Pons (tissue), 1 donor: ENCODE measurements around the gene MIOX.

Experiments
- DNase-seq: peaks from one replicate; pipeline ENCODE4 v3.0.0-alpha.2; 2016; ENCODE audit warnings: low spot score

The MIOX gene

DNA sequence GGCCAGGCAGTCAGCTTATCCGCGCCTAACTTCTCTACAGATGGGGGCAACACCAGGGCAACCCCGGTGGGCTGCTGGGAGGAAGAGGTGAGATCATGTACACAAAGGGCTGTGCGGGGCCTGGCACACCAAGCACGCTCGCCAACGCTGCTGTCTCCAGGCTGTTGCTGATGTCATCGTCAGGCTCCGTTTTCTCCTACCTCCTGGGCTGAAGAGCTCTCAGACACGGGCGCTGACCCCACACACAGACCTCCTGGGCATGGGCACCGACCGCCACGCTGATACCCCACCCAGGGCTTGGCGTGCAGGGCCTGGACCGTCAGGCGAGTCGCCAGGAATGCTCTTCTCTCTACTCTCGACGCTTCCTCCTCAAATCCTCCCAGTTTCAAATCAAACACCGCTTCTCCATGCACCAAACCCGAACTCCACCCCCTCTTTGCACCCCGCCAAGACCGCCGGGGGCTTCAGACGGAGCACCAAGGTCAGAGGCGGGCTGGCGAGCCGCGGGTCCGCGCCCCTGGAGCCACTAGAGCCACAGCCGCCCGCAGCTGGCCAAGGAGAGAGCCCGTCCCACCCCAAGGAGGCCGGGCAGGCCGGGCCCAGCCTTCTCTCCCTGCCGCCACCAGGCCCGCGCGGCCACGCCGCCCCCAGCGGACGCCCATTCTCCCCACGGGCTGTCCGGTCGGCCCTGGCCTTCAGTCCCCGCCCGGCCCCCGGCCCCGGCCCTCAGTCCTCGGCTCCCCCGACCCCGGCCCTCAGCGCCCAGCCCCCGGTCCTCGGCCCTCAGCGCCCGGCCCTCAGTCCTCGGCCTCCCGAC, 12.6 kb upstream of the MIOX start:
- DNase-seq = no peak

DNA sequence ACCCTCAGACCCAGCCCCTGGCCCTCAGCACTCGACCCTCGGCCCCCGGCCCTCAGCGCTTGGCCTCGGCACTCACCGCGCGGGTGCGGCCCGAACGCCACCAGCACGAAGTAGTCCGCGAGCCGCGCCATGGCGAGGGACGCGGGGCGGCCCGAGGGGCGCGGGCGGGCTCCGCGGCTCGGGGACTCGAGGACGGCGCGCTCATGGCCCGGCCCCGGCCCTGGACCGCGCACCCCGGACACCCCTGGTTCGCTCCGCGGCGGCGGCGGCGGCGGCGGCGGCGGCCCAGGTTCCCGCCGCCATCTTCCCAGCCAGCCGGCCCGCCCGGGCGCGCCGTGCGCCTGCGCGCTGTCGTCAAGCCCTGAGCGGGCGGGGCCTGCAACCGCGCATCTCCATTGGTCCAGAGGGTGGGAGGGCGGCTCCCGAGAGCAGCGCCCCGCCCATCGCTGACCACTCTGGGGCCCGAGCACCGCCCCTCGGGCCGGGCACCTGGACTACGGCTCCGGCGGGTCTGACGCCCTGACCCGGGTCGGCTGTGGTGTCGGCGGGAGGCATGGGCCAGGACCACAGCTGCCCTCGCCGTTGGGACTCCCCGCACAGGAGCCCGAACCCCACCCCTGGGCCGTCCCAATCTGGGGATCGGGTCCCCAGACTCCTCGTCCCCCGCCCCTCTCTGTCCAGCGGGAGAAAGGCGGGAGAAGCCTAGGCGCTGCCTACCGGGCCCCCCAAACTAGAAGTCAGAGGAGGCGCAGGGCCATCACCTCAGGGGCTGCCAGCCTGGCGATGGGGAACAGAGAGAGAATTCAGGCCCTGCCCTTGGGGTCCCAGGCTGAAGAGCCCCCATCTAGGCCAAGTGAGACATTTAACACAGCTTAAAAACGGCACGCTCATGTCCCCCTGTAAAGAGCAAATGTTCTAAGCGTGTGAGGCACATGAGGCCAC, 11.7 kb upstream of the MIOX start, which contains the start of gene SBF1:
Gene SBF1 (minus strand): TSS at position 326 of the 942 bp plus-strand sequence. CDS start 195 bp downstream, at position 131.
- DNase-seq = peak; percentile 88

DNA sequence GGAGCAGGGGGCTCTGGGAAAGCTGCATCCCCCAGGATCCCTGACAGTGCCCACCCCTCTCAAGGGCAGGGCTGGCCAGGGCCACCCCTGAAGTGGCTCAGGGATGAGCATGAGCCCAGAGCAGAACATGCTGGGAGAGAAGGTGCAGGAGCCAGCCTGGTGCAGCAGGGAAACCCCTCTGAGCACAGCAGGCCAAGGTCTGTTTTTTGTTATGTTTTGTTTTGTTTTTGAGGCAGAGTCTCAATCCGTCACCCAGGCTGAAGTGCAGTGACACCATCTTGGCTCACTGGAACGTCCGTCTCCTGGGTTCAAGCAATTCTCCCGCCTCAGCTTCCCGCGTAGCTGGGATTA, 11.0 kb upstream of the MIOX start:
- no peak for DNase-seq

GRCh38 chr22:50476868-50477267, 9.8 kb upstream of the MIOX start:
- no peak for DNase-seq

DNA sequence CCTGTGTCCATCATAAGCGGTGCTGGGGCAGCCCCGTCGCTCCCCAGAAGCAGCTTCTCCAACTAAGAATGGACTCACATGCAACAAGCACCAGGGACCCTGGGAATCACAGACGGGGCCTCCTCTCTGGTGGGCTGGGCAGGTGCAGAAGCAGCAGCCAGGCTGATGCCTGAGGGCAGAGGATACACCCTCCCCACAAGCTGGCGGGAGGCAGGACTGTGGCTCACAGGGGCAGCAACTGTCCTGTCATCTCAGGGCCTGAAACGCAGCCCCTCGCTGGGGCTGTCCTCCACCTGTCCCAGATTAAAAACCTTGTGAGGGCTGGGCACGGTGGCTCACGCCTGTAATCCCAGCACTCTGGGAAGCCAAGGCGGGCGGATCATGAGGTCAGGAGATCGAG, 8.7 kb upstream of the MIOX start:
- DNase-seq = no peak

GRCh38 chr22:50479721-50480120, 6.9 kb upstream of the MIOX start:
- no peak for DNase-seq

DNA sequence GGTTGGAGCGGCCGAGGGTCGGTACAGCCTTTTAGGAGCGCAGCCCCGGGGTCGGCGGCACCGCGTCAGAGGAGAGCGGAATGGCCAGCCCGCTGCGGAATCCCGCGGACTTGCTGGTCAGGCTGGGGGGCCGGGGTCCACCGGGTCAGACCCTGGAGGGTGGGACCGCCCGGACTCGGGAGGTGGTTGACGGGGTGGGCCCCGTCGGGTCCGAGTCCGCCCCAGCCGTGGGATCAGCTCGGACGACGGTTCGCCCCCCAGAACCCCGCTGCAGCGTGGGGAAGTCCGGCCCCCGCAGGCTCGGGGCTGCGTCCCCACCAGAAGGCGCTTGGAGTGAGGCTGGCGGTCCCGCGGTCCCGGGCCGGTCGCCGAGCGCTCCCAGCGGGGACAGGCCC, 5.6 kb upstream of the MIOX start:
- no peak for DNase-seq

- DNase-seq = no peak
These were observed 5.1 kb upstream of the MIOX start, which contains the start of gene ADM2 for GRCh38 chr22:50481440-50482106. TSS of gene ADM2 (plus strand) at chr22:50481543. CDS start at chr22:50481848, 305 bp downstream.

- no peak for DNase-seq
These were observed 4.3 kb upstream of the MIOX start for GRCh38 chr22:50482107-50483074.

GRCh38 chr22:50483106-50483505, 3.6 kb upstream of the MIOX start:
- no peak for DNase-seq

- DNase-seq = no peak
These were observed 3.1 kb upstream of the MIOX start for GRCh38 chr22:50483556-50483955.

GRCh38 chr22:50483977-50484853, 2.4 kb upstream of the MIOX start:
- DNase-seq = no peak

GRCh38 chr22:50485221-50486131, 1.2 kb upstream of the MIOX start:
- no peak for DNase-seq

GRCh38 chr22:50487290-50488005, 789 bp downstream of the MIOX start:
- no peak for DNase-seq

- DNase-seq = no peak
These were observed 1.5 kb downstream of the MIOX start for GRCh38 chr22:50488006-50488677.

DNA sequence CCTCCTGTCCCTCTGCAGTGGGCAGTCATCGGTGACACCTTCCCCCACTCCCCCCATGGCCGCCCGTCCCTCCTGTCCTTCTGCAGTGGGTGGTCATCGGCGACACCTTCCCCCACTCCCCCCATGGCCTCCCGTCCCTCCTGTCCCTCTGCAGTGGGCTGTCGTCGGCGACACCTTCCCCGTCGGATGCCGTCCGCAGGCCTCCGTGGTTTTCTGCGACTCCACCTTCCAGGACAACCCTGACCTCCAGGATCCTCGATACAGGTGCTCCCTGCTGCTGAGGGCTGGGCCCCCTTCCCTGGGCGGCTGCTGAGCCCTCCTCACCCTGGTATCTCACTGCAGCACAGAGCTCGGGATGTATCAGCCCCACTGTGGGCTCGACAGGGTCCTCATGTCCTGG, 2.2 kb downstream of the MIOX start:
- no peak for DNase-seq

- no peak for DNase-seq
These were observed 2.9 kb downstream of the MIOX start for GRCh38 chr22:50489363-50490243.
